ENCODE data around the gene NUP98.

DNA sequence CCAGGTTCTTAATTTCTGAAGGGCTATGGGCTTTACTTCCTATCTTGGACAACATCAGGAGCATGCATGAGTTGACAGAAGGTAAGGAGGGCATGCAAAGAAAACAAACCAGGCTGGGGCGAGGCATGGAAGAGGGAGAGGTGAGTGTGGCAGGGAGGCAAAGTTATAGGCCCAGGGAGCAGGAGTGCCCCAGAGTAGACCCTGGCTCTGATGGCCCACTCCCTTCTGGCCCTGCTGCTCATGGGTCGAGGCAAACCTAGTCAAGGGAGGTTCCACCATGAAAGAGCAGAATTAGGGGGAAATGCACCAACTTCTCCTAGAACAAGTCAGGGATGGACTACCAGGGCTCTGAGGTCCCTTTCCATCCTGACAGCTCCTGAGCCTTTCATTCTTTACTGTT is 136.4 kb downstream of the NUP98 start:
- TF ChIP-seq, protein P1, sequence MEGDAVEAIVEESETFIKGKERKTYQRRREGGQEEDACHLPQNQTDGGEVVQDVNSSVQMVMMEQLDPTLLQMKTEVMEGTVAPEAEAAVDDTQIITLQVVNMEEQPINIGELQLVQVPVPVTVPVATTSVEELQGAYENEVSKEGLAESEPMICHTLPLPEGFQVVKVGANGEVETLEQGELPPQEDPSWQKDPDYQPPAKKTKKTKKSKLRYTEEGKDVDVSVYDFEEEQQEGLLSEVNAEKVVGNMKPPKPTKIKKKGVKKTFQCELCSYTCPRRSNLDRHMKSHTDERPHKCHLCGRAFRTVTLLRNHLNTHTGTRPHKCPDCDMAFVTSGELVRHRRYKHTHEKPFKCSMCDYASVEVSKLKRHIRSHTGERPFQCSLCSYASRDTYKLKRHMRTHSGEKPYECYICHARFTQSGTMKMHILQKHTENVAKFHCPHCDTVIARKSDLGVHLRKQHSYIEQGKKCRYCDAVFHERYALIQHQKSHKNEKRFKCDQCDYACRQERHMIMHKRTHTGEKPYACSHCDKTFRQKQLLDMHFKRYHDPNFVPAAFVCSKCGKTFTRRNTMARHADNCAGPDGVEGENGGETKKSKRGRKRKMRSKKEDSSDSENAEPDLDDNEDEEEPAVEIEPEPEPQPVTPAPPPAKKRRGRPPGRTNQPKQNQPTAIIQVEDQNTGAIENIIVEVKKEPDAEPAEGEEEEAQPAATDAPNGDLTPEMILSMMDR (IDR thresholded peaks at IDR 0.05): no peak
- no peak for TF ChIP-seq POLR2AphosphoS5 (IDR thresholded peaks at IDR 0.05)
